Panc1 (cell line): ENCODE measurements around the gene SERTAD4.

Experiments
- CTCF ChIP-seq: fragments of 450-650 bp; IDR thresholded peaks from 2 replicates; pipeline ENCODE4 v1.5.1; 2017; ENCODE audit warnings: mild to moderate bottlenecking
- POLR2AphosphoS5 ChIP-seq: IDR thresholded peaks from 2 replicates; pipeline ENCODE4 v1.6.1; 2012; ENCODE audit warnings: mild to moderate bottlenecking, low read depth, low read length, moderate library complexity
- REST ChIP-seq, 2 experiments: IDR thresholded peaks; 2 replicates each; pipeline ENCODE4 v1.6.1; 2011 to 2012; ENCODE audit warnings: low read depth in 2 of 2, control low read depth in 1 of 2, low read length in 1 of 2, mild to moderate bottlenecking in 1 of 2, moderate library complexity in 1 of 2; ENCODE audit not compliant: insufficient read depth in 1 of 2
- TCF7L2 ChIP-seq: IDR thresholded peaks from 2 replicates; pipeline ENCODE4 v1.6.1; 2011; ENCODE audit warnings: mild to moderate bottlenecking, low read depth, low read length, inconsistent platforms

GRCh38 chr1:210269981-210270380 lies 37.4 kb downstream of the SERTAD4 start:
- no peak for TF ChIP-seq POLR2AphosphoS5
- no peak for TF ChIP-seq CTCF
- TF ChIP-seq TCF7L2: no peak
- TF ChIP-seq REST (IDR thresholded peaks at IDR 0.05; ENCODE audit: insufficient read depth in 1 of 2, low read depth in 2 of 2, low read length in 1 of 2): no peak
